Superior temporal gyrus (tissue), 1 donor: Measurements from ENCODE around the gene COL27A1.
A peak's percentile ranks its signal among the peaks of the same experiment; 100 is the strongest.
"Not testable (repeated sequence)": the region's sequence is repeated elsewhere in the genome, so short reads cannot be mapped to it uniquely, and the experiment has no call there.

Source experiments
- DNase-seq: peaks from one replicate; pipeline ENCODE4 v3.0.0-alpha.2; 2016; ENCODE audit errors: extremely low spot score

Gene COL27A1

GRCh38 chr9:114324492-114324891, 169.2 kb downstream of the COL27A1 start:
- DNase-seq: no peak

DNA sequence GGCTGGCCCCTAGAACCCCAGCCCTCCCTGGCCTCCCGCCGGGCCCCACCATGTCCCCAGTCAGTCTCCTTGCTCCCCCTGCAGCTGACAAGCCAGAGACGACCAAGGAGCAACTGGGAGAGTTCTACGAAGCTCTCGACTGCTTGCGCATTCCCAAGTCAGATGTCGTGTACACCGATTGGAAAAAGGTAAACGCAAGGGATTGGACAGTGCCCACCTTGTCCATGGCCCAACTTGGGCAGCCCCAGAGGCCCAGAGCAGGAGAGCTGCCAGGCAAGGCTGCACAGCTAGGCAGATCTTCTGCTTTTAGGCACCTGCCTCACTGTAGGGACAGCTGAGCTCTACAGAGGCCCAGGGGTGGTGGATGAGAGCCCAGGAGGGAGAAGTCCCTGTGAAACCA, 169.6 kb downstream of the COL27A1 start:
- DNase-seq: not testable (repeated sequence)

GRCh38 chr9:114325684-114326254, 170.4 kb downstream of the COL27A1 start:
- DNase-seq: not testable (repeated sequence)

- no peak for DNase-seq
Measured at GRCh38 chr9:114327749-114328148, 172.4 kb downstream of the COL27A1 start.

GRCh38 chr9:114328357-114328820, 173.1 kb downstream of the COL27A1 start:
- DNase-seq: not testable (repeated sequence)

- not testable (repeated sequence) for DNase-seq
Measured at GRCh38 chr9:114328937-114329624, 173.7 kb downstream of the COL27A1 start.

DNA sequence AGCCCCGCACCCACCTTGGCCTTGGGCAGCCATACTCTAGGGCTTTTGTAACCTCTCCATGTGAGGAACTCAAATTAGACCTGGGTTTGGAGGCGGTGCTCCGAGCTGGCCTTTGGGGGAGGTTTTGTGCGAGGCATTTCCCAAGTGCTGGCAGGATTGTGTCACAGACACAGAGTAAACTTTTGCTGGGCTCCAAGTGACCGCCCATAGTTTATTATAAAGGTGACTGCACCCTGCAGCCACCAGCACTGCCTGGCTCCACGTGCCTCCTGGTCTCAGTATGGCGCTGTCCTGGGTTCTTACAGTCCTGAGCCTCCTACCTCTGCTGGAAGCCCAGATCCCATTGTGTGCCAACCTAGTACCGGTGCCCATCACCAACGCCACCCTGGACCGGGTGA, 174.3 kb downstream of the COL27A1 start, which contains the start of gene ORM2:
TSS of gene ORM2 (plus strand) at position 245 of the 398 bp plus-strand sequence. CDS start at position 281, 36 bp downstream.
- DNase-seq: not testable (repeated sequence)

- no peak for DNase-seq
Measured at GRCh38 chr9:114330636-114331035, 175.3 kb downstream of the COL27A1 start.

DNA sequence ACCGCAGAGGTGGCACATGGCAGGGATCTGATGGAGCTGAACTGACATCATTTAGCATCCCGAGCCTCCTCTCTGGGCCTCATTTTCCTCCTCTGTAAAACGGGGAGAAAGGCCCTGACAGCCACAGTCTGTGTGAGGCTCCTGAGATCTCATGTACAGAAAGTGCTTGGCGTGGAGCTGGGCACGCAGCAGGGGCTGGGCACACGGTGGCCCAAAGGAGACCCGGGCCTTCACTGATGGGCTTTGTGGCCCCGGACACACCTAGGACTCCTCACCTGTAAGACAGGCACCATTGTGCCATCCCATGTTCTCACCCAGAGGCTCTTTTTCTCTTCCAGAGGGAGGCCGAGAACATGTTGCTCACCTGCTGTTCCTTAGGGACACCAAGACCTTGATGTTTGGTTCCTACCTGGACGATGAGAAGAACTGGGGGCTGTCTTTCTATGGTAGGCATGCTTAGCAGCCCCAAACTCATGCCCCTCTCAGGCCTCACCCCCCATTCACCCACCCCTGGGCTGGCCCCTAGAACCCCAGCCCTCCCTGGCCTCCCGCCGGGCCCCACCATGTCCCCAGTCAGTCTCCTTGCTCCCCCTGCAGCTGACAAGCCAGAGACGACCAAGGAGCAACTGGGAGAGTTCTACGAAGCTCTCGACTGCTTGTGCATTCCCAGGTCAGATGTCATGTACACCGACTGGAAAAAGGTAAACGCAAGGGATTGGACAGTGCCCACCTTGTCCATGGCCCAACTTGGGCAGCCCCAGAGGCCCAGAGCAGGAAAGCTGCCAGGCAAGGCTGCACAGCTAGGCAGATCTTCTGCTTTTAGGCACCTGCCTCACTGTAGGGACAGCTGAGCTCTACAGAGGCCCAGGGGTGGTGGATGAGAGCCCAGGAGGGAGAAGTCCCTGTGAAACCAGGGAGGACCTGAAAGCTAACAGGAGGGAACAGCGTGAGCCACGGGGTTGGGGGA, 176.2 kb downstream of the COL27A1 start:
- DNase-seq: not testable (repeated sequence)

DNA sequence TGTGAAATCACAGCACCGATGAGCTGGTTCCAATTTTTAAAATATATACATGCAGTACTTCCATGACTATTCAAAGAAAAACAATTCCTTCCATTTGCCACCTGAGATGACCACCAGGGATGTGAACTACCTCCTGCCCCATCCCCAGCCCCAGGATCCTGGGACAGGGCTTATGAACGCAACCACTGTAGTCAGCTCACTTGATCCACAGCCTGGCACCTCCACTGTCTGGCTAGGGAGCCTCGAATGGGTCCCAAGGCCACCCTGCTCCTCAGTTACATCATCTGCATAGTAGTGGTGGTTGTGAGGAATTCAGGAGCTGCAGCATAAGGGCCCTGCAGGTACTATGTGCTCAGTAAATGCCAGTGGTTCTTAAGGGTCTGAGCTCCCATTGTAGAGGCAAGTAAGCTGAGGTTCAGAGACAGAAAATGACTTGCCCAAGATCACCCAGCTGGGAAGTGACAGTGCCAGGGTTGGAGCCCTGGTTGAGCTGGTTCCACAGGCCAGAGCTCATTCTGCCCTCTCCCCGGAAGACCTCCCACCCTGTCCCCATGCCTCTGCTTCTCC, 177.2 kb downstream of the COL27A1 start:
- not testable (repeated sequence) for DNase-seq

DNA sequence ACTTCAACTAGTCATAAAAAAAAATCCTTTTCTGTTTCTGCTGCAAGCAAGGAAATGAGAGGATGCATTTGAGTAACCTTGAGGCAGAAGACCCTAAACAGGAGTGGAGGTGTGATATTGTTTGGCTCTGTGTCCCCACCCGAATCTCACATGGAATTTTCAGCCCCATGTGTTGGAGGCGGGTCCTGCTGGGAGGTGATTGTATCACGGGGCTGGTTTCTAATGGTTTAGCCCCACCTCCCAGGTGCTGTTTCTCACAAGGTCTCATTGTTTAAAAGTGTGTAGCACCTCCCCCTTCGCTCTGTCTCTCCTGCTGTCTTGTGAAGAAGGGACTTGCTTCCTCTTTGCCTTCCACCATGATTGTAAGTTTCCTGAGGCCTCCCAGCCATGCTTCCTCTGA, 178.4 kb downstream of the COL27A1 start:
- not testable (repeated sequence) for DNase-seq

GRCh38 chr9:114334490-114334889, 179.2 kb downstream of the COL27A1 start:
- DNase-seq: no peak

- no peak for DNase-seq
Measured at GRCh38 chr9:114335745-114336144, 180.4 kb downstream of the COL27A1 start.

- no peak for DNase-seq
Measured at GRCh38 chr9:114336157-114336556, 180.8 kb downstream of the COL27A1 start.

GRCh38 chr9:114336699-114337395, 181.5 kb downstream of the COL27A1 start:
- no peak for DNase-seq

- no peak for DNase-seq
Measured at GRCh38 chr9:114338187-114338586, 182.8 kb downstream of the COL27A1 start.

DNA sequence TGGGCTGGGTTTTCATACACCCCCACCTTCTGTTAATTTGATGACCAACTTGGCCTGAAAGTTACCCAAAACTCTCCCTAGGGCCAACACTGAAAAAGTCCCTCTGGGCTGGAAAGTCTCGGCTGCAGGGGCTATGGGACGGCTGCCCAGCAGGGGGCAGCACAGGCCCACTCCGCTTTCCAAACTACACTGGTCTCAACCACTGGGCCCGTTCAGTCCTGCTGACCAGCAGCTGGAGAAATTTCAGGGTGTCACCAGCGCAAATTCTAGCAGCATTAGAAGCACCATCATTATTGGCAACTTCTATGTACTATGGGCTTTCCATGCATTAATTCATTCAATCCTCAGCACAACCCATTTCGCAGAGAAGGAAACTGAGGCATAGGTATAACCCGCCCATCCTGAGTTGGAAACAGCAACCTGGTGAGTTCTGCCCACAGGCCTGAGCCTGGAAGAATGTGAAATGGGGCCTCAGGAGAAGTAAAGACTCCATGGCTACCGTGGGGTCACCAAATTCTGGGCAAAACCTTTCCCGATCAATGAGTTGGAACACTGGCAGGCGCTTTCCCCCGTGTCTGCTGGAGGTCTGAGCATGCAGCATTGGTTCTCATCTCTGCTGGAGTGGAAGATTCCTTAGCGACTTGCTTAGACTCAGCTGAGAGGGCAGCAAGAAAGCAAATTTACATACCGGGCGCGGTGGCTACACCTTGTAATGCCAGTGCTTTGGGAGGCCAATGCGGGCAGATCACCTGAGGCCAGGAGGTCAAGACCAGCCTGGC, 184.0 kb downstream of the COL27A1 start:
- peak; percentile 62 for DNase-seq

DNA sequence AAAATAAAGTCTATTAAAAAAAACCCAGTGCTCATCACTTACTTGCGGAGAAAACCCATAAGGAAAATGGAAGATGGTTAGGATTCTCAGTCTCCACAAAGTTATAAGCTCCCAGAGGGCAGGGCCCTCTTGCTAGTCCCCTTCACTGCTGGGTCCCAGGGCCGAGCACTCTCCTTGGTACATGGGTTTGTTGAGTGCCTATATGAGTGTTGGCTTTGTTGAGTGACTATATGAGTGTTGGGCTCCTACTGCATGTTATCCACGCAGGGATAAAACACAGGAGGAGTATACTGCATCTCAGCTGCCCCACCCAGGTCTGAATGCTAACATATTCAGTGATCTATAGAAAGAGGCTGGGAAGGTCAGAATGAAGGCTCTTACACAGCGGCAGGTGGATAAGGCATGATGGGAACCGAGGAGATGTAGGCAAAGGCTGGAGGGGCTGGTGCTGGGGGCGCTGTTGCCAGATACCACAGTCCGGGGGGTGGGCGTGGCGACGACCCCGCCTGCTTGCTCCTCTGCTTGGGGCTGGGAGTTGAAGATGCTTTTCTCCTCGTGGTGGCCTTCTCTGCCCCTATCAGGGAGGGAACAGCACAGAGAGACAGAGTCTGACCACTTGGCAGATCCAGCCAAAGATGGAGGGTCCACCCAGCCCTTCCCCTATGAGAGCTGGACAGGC, 186.0 kb downstream of the COL27A1 start:
- no peak for DNase-seq

DNA sequence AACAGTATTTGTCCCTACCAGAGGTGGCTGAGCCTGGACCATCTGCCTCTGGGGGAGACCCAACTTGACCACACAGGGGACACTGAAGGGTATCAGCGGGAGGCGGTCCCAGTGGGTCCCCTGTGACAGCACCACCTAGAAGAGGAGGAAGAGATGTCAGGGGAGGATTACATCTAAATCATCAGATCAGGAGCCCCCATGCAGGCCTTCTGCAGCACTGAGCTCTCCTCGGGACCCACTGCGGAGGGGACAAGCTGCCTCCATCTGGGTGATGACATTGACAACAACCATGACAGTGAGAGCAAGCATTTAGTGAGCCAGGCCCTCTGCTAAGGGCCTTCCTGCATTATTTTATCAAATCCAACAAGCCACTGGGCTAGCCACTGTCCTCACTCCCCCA, 186.7 kb downstream of the COL27A1 start:
- no peak for DNase-seq
